ENCODE measurements around the gene GHR. TPM values are rescaled to one million over a fixed set of nuclear protein-coding genes. Genes with fewer than 3 reads are reported as not detected.

The GHR gene
- polyA plus RNA-seq, 1 experiment: 0.63 TPM

GRCh38 chr5:42636946-42637345, 213.7 kb downstream of the GHR start:
- no peaks in the 10 kb centered on the region for H3K9me3 ChIP-seq (ENCODE audit: control insufficient read depth, insufficient read depth, low read length)
- POLR2A ChIA-PET: no interaction called here
- DNase-seq (ENCODE audit: low read depth, low spot score): no peak
- H3K27ac ChIP-seq (ENCODE audit: low read depth, low read length): no peak overlapping the region
- CTCF ChIA-PET: no interaction called here
- H3K27me3 ChIP-seq (ENCODE audit: control insufficient read depth, insufficient read depth, low read length): no peaks in the 10 kb centered on the region
- no peak for TF ChIP-seq CTCF (IDR thresholded peaks at IDR 0.05; ENCODE audit: low read depth, low read length)
- H3K4me3 ChIP-seq (ENCODE audit: low read depth, low read length): no peak overlapping the region

- ChIA-PET POLR2A (no interaction called here), CTCF (no interaction called here)
- H3K9me3 ChIP-seq (ENCODE audit: control insufficient read depth, insufficient read depth, low read length): no peaks in the 10 kb centered on the region
Observed at GRCh38 chr5:42638972-42639371, 215.7 kb downstream of the GHR start.

GRCh38 chr5:42640835-42641234, 217.6 kb downstream of the GHR start:
- no peaks in the 10 kb centered on the region for H3K9me3 ChIP-seq (ENCODE audit: control insufficient read depth, insufficient read depth, low read length)
- no peak for DNase-seq (ENCODE audit: low read depth, low spot score)
- TF ChIP-seq CTCF (IDR thresholded peaks at IDR 0.05; ENCODE audit: low read depth, low read length): no peak
- no peaks in the 10 kb centered on the region for H3K27me3 ChIP-seq (ENCODE audit: control insufficient read depth, insufficient read depth, low read length)
- POLR2A ChIA-PET: no interaction called here
- CTCF ChIA-PET: no interaction called here
- H3K27ac ChIP-seq (ENCODE audit: low read depth, low read length): no peak overlapping the region
- no peak overlapping the region for H3K4me3 ChIP-seq (ENCODE audit: low read depth, low read length)

More at GRCh38 chr5:42638972-42639371, 215.7 kb downstream of the GHR start:
- no peak for DNase-seq (ENCODE audit: low read depth, low spot score)
- no peaks in the 10 kb centered on the region for H3K27me3 ChIP-seq (ENCODE audit: control insufficient read depth, insufficient read depth, low read length)
- H3K4me3 ChIP-seq (ENCODE audit: low read depth, low read length): no peak overlapping the region
- no peak for TF ChIP-seq CTCF (IDR thresholded peaks at IDR 0.05; ENCODE audit: low read depth, low read length)
- H3K27ac ChIP-seq (ENCODE audit: low read depth, low read length): no peak overlapping the region

GRCh38 chr5:42641336-42642005, 218.2 kb downstream of the GHR start:
- ChIA-PET POLR2A (no interaction called here), CTCF (no interaction called here)
- TF ChIP-seq CTCF (IDR thresholded peaks at IDR 0.05; ENCODE audit: low read depth, low read length): no peak
- no peaks in the 10 kb centered on the region for H3K27me3 ChIP-seq (ENCODE audit: control insufficient read depth, insufficient read depth, low read length)
- no peak overlapping the region for H3K27ac ChIP-seq (ENCODE audit: low read depth, low read length)
- DNase-seq (ENCODE audit: low read depth, low spot score): no peak
- H3K9me3 ChIP-seq (ENCODE audit: control insufficient read depth, insufficient read depth, low read length): no peaks in the 10 kb centered on the region
- no peak overlapping the region for H3K4me3 ChIP-seq (ENCODE audit: low read depth, low read length)

GRCh38 chr5:42642006-42642405, 218.8 kb downstream of the GHR start:
- Histone ChIP-seq H3K27ac (ENCODE audit: low read depth, low read length) (no peak overlapping the region), H3K9me3 (ENCODE audit: control insufficient read depth, insufficient read depth, low read length) (no peaks in the 10 kb centered on the region), H3K27me3 (ENCODE audit: control insufficient read depth, insufficient read depth, low read length) (no peaks in the 10 kb centered on the region), H3K4me3 (ENCODE audit: low read depth, low read length) (no peak overlapping the region)
- ChIA-PET POLR2A (no interaction called here), CTCF (no interaction called here)
- TF ChIP-seq CTCF (IDR thresholded peaks at IDR 0.05; ENCODE audit: low read depth, low read length): no peak
- DNase-seq (ENCODE audit: low read depth, low spot score): no peak
